HG03175 (cell line): Measurements from ENCODE around the gene RENBP.

ENCODE experiments used
- ATAC-seq: cut with Tn5 transposase; IDR thresholded peaks from one replicate; pipeline ENCODE4 v1.9.1; 2021; ENCODE audit warnings: mild to moderate bottlenecking, moderate library complexity; ENCODE audit not compliant: unreplicated experiment

RENBP gene

DNA sequence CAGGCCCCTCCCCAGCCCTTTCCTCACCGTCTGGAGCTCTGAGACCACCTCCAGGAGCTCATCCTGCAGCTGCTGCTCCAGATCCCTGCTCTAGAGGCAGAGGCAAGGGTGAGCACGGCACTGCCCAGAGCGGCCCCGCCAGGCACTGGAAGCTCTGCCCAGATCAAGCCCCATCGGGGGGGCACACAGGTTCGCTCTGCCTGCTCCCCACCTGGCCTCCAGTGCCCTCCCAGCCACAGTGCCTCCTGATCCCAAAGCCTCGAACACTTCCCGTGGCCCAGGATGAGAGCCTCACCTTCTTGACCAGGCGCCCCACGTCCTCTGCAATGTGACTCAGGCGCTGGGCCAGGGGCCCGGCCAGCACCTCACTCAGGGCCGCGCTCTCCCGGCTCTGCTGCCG lies 23.4 kb downstream of the RENBP start:
- ATAC-seq: no peak

GRCh38 chrX:153920546-153920945 lies 23.9 kb downstream of the RENBP start:
- ATAC-seq: no peak

GRCh38 chrX:153919281-153919680 lies 25.2 kb downstream of the RENBP start:
- no peak for ATAC-seq

DNA sequence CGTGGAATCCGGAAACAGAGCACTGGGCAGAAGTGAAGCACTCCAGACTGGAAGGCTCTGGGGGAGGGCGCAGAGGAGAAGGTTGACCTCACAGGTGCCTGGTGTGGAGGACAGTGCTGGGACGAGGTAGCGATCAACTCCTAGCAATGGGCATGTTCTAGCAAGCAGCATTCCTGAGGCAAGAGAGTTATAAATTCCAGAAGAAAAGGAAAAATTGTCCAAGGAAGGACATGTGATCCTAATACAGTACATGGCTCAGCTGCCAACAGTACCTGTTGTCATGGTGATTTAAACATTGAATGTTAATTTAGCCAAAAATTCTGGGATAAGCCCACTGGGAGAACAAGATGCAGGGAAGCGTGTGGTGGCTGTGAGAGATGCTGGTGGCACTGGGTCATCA lies 26.6 kb downstream of the RENBP start:
- no peak for ATAC-seq

GRCh38 chrX:153913701-153914100 lies 30.7 kb downstream of the RENBP start:
- no peak for ATAC-seq

- no peak for ATAC-seq
These were observed 31.2 kb downstream of the RENBP start for GRCh38 chrX:153913211-153913610.

GRCh38 chrX:153911798-153912197 lies 32.6 kb downstream of the RENBP start:
- ATAC-seq: no peak

DNA sequence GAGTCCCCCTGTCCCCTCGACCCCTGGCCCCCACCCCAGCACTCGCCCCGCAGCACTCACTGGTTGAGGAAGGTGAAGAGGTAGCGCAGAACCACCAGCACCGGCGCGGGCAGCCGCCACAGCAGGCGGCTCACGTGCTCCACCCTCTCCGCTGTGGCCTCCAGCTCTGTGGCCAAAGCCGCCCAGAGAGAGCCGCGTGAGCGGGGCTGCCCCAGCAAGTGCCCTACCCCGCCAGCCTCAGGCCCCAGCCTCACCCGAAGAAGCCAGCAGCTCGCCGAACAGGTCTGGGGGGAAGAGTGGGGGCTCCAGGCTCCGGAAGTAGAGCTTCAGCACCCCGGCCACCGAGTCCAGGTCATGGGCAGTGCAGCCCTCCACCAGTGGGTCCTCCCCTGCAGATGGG lies 34.0 kb downstream of the RENBP start:
- ATAC-seq: no peak

DNA sequence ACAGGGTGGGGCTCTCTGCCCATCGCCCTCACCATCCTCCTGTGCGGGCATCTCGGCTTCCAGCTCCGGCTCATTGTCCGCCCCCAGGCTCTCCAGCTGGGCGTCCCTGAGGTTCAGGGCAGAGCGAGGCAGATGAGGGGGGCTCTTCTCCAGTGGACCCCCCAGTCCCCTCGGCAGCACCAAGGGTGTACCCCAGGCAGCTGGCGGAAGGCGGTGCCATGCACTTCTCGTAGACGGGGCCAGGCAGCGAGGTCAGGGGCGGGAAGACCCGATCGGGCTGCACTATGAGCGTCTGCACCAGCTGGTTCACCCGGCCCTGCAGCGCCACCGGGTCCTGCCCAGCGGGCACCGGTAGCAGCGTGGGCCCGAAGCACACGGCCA lies 34.5 kb downstream of the RENBP start:
- no peak for ATAC-seq

GRCh38 chrX:153909024-153909979 lies 35.1 kb downstream of the RENBP start:
- no peak for ATAC-seq

DNA sequence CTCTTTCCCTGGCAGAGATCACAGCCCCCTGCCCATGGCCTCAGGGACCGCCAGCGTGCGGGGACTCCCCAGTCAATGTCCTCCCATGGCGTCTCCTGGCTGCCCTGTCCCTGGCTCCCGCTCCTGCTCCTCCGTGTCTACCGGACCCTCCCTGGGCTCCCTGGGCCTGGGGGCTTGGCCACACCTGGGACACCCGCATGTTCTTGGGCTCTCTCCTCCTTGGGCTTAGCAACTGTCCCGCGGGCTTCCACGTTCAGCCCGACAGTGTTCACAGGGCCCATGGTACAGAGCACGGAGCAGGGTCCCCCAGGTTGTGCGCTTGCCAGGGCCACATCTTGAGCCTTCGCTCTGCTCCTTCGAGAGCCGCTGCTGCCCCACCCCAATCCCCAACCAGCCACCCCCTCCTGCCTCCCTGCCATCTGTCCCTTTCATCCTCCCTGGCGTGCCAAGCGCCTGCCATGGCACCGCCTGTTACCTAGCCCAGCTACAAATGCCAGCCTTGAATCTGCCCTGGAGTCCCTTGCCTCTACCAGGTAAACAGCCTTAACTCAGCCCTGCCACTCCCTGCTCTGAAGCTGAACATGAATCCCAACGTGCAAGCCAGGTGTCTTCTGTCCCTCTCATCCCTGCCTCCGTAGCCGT lies 36.1 kb downstream of the RENBP start:
- no peak for ATAC-seq

- ATAC-seq: no peak
These were observed 37.0 kb downstream of the RENBP start for GRCh38 chrX:153907456-153907855.

DNA sequence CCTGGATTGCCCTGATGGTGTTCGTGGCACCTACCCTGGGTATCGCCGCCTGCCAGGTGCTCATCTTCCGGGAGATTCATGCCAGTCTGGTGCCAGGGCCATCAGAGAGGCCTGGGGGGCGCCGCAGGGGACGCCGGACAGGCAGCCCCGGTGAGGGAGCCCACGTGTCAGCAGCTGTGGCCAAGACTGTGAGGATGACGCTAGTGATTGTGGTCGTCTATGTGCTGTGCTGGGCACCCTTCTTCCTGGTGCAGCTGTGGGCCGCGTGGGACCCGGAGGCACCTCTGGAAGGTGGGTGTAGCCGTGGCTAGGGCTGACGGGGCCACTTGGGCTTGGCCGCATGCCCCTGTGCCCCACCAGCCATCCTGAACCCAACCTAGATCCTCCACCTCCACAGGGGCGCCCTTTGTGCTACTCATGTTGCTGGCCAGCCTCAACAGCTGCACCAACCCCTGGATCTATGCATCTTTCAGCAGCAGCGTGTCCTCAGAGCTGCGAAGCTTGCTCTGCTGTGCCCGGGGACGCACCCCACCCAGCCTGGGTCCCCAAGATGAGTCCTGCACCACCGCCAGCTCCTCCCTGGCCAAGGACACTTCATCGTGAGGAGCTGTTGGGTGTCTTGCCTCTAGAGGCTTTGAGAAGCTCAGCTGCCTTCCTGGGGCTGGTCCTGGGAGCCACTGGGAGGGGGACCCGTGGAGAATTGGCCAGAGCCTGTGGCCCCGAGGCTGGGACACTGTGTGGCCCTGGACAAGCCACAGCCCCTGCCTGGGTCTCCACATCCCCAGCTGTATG lies 38.1 kb downstream of the RENBP start:
- ATAC-seq: no peak

- no peak for ATAC-seq
These were observed 38.9 kb downstream of the RENBP start for GRCh38 chrX:153905481-153906095.

- no peak for ATAC-seq
These were observed 40.2 kb downstream of the RENBP start, which contains the start of gene AVPR2 for GRCh38 chrX:153903991-153904957. AVPR2 (plus strand) TSS chrX:153904673; CDS start chrX:153905146, 473 bp downstream.

- no peak for ATAC-seq
These were observed 41.0 kb downstream of the RENBP start for GRCh38 chrX:153903238-153903980.

- ATAC-seq: no peak
These were observed 42.1 kb downstream of the RENBP start for GRCh38 chrX:153902385-153902784.

- no peak for ATAC-seq
These were observed 42.7 kb downstream of the RENBP start for GRCh38 chrX:153901753-153902140.
